Measurements from ENCODE around the gene NHSL2.

The NHSL2 gene

GRCh38 chrX:71993371-71993770, 82.7 kb downstream of the NHSL2 start:
- DNase-seq = no peak

GRCh38 chrX:71994601-71995000, 84.0 kb downstream of the NHSL2 start:
- DNase-seq = no peak

- no peak for DNase-seq
These were observed 84.5 kb downstream of the NHSL2 start for GRCh38 chrX:71995122-71995521.

GRCh38 chrX:71996136-71996535, 85.5 kb downstream of the NHSL2 start:
- DNase-seq = no peak

GRCh38 chrX:71996826-71997225, 86.2 kb downstream of the NHSL2 start:
- no peak for DNase-seq

- DNase-seq = no peak
These were observed 86.7 kb downstream of the NHSL2 start for GRCh38 chrX:71997320-71997719.

GRCh38 chrX:71998836-71999509, 88.3 kb downstream of the NHSL2 start:
- DNase-seq = peak; percentile 60

GRCh38 chrX:71999535-71999934, 88.9 kb downstream of the NHSL2 start:
- DNase-seq = no peak

GRCh38 chrX:72001471-72001870, 90.8 kb downstream of the NHSL2 start:
- DNase-seq = no peak

GRCh38 chrX:72001906-72002305, 91.3 kb downstream of the NHSL2 start:
- DNase-seq = no peak

- no peak for DNase-seq
These were observed 92.2 kb downstream of the NHSL2 start for GRCh38 chrX:72002875-72003274.

- no peak for DNase-seq
These were observed 93.4 kb downstream of the NHSL2 start for GRCh38 chrX:72003811-72004750.

- no peak for DNase-seq
These were observed 94.4 kb downstream of the NHSL2 start for GRCh38 chrX:72005046-72005445.

GRCh38 chrX:72006461-72006860, 95.8 kb downstream of the NHSL2 start:
- DNase-seq = no peak

- DNase-seq = no peak
These were observed 99.1 kb downstream of the NHSL2 start for GRCh38 chrX:72009731-72010130.

GRCh38 chrX:72011734-72012133, 101.1 kb downstream of the NHSL2 start:
- no peak for DNase-seq

- no peak for DNase-seq
These were observed 104.7 kb downstream of the NHSL2 start for GRCh38 chrX:72015383-72015782.

- no peak for DNase-seq
These were observed 106.5 kb downstream of the NHSL2 start for GRCh38 chrX:72016881-72017783.

GRCh38 chrX:72018277-72019112, 107.8 kb downstream of the NHSL2 start:
- DNase-seq = peak; percentile 87

- DNase-seq = no peak
These were observed 108.8 kb downstream of the NHSL2 start for GRCh38 chrX:72019487-72019886.

GRCh38 chrX:72020204-72020603, 109.6 kb downstream of the NHSL2 start:
- no peak for DNase-seq

GRCh38 chrX:72020788-72021187, 110.1 kb downstream of the NHSL2 start:
- DNase-seq = peak; percentile 39

Measured in CD4-positive, alpha-beta T cell treated with Interleukin-12 subunit alpha and Interleukin-12 subunit beta, for 1 hour (primary cell).